HG02759 (cell line): ENCODE data around the gene TSPYL6.

Source experiments
- ATAC-seq: cut with Tn5 transposase; IDR thresholded peaks from one replicate; pipeline ENCODE4 v1.9.1; 2021; ENCODE audit warnings: mild to moderate bottlenecking, moderate library complexity; ENCODE audit not compliant: unreplicated experiment

TSPYL6 gene

GRCh38 chr2:54259413-54260240, 3.6 kb upstream of the TSPYL6 start:
- ATAC-seq, result no peak

GRCh38 chr2:54258166-54258565, 2.1 kb upstream of the TSPYL6 start:
- no peak for ATAC-seq

GRCh38 chr2:54255230-54256090, 569 bp downstream of the TSPYL6 start:
- no peak for ATAC-seq

GRCh38 chr2:54254180-54254579, 1.8 kb downstream of the TSPYL6 start:
- ATAC-seq, result no peak

- no peak for ATAC-seq
Measured at GRCh38 chr2:54249629-54250028, 6.4 kb downstream of the TSPYL6 start.

- no peak for ATAC-seq
Measured at GRCh38 chr2:54247115-54247514, 8.9 kb downstream of the TSPYL6 start.

GRCh38 chr2:54240515-54241469, 15.2 kb downstream of the TSPYL6 start:
- ATAC-seq, result no peak

GRCh38 chr2:54239427-54239826, 16.6 kb downstream of the TSPYL6 start:
- ATAC-seq, result no peak

- no peak for ATAC-seq
Measured at GRCh38 chr2:54237428-54237827, 18.6 kb downstream of the TSPYL6 start.

- ATAC-seq, result no peak
Measured at GRCh38 chr2:54233832-54234649, 22.0 kb downstream of the TSPYL6 start.

GRCh38 chr2:54228945-54229344, 27.1 kb downstream of the TSPYL6 start:
- no peak for ATAC-seq

GRCh38 chr2:54227798-54228197, 28.2 kb downstream of the TSPYL6 start:
- ATAC-seq, result no peak

- ATAC-seq, result no peak
Measured at GRCh38 chr2:54226260-54226659, 29.8 kb downstream of the TSPYL6 start.

GRCh38 chr2:54224997-54225396, 31.0 kb downstream of the TSPYL6 start:
- ATAC-seq, result no peak

GRCh38 chr2:54213082-54213481, 42.9 kb downstream of the TSPYL6 start:
- no peak for ATAC-seq

GRCh38 chr2:54212456-54212855, 43.6 kb downstream of the TSPYL6 start:
- ATAC-seq, result no peak

GRCh38 chr2:54209379-54209778, 46.6 kb downstream of the TSPYL6 start:
- ATAC-seq, result no peak

GRCh38 chr2:54208364-54209240, 47.4 kb downstream of the TSPYL6 start:
- ATAC-seq, result no peak

GRCh38 chr2:54207666-54208195, 48.3 kb downstream of the TSPYL6 start:
- no peak for ATAC-seq
